HepG2 (cell line): ENCODE results near the gene DTYMK. TPM values are rescaled to one million over a fixed set of nuclear protein-coding genes. Genes with fewer than 3 reads are reported as not detected.

Source experiments
- AFF4 ChIP-seq: sonication (generic); formaldehyde crosslinking; IDR thresholded peaks from 2 replicates; pipeline ENCODE4 v1.4.0; 2020; ENCODE audit warnings: missing genetic modification reagents
- AGO1 ChIP-seq: fragments of 200-400 bp; formaldehyde crosslinking; IDR thresholded peaks from 2 replicates; pipeline ENCODE4 v1.6.1; 2017; ENCODE audit warnings: mild to moderate bottlenecking, low read depth, low read length, moderate library complexity; ENCODE audit not compliant: poor library complexity, severe bottlenecking
- AKAP8 ChIP-seq: sonication (generic); formaldehyde crosslinking; IDR thresholded peaks from 2 replicates; pipeline ENCODE4 v1.5.1; 2020; ENCODE audit warnings: mild to moderate bottlenecking, missing genetic modification reagents
- CREBL2 ChIP-seq: sonication (generic); formaldehyde crosslinking; IDR thresholded peaks from 2 replicates; pipeline ENCODE4 v1.8.1; 2023; ENCODE audit warnings: missing genetic modification reagents, mild to moderate bottlenecking, borderline replicate concordance
- DR1 ChIP-seq: sonication (generic); formaldehyde crosslinking; IDR thresholded peaks from 2 replicates; pipeline ENCODE4 v1.8.0; 2021; ENCODE audit warnings: mild to moderate bottlenecking, missing genetic modification reagents, inconsistent platforms
- E2F5 ChIP-seq: sonication (generic); formaldehyde crosslinking; conservative IDR thresholded peaks from 2 replicates; pipeline ENCODE4 v1.4.0; 2020; ENCODE audit warnings: missing genetic modification reagents
- HNF4A ChIP-seq: sonication (generic); formaldehyde crosslinking; IDR thresholded peaks from 2 replicates; pipeline ENCODE4 v1.4.0; 2020; ENCODE audit warnings: missing genetic modification reagents
- IRF9 ChIP-seq: sonication (generic); formaldehyde crosslinking; IDR thresholded peaks from 2 replicates; pipeline ENCODE4 v1.8.0; 2022; ENCODE audit warnings: missing genetic modification reagents, mild to moderate bottlenecking, borderline replicate concordance
- NR0B2 ChIP-seq: sonication (generic); formaldehyde crosslinking; IDR thresholded peaks from 2 replicates; pipeline ENCODE4 v1.4.0; 2020; ENCODE audit warnings: mild to moderate bottlenecking, missing genetic modification reagents
- PLRG1 ChIP-seq: fragments of 450-650 bp; conservative IDR thresholded peaks from 2 replicates; pipeline ENCODE4 v1.6.1; 2016
- PRPF4 ChIP-seq: fragments of 200-400 bp; formaldehyde crosslinking; IDR thresholded peaks from 2 replicates; pipeline ENCODE4 v1.6.1; 2016; ENCODE audit warnings: low read length, low read depth; ENCODE audit not compliant: poor library complexity, severe bottlenecking
- STAT6 ChIP-seq: sonication (generic); formaldehyde crosslinking; IDR thresholded peaks from 2 replicates; pipeline ENCODE4 v1.4.0; 2020; ENCODE audit warnings: missing genetic modification reagents, mild to moderate bottlenecking, borderline replicate concordance
- YEATS2 ChIP-seq: sonication (generic); formaldehyde crosslinking; IDR thresholded peaks from 2 replicates; pipeline ENCODE4 v1.4.0; 2020; ENCODE audit warnings: missing genetic modification reagents, borderline replicate concordance
- ZBTB3 ChIP-seq: sonication (generic); formaldehyde crosslinking; IDR thresholded peaks from 2 replicates; pipeline ENCODE4 v1.4.0; 2020; ENCODE audit warnings: low read depth, mild to moderate bottlenecking, moderate library complexity, missing genetic modification reagents, borderline replicate concordance
- ZBTB7B ChIP-seq: sonication (generic); formaldehyde crosslinking; IDR thresholded peaks from 2 replicates; pipeline ENCODE4 v1.4.0; 2020; ENCODE audit warnings: missing genetic modification reagents
- ZNF33B ChIP-seq: sonication (generic); formaldehyde crosslinking; IDR thresholded peaks from 2 replicates; pipeline ENCODE4 v1.5.1; 2020; ENCODE audit warnings: mild to moderate bottlenecking, missing genetic modification reagents
- ZNF367 ChIP-seq: sonication (generic); formaldehyde crosslinking; IDR thresholded peaks from 2 replicates; pipeline ENCODE4 v1.4.0; 2020; ENCODE audit warnings: missing genetic modification reagents, borderline replicate concordance
- ZNF383 ChIP-seq: sonication (generic); formaldehyde crosslinking; IDR thresholded peaks from 2 replicates; pipeline ENCODE4 v1.4.0; 2020; ENCODE audit warnings: missing genetic modification reagents, mild to moderate bottlenecking, borderline replicate concordance
- polyA plus RNA-seq, 8 experiments: library from polyadenylated mRNA; depleted of rRNA in 3 of 8; stranded (reverse) in 7 of 8; unstranded in 1 of 8; fragments of >200 nt; fragmentation: Illumina TruSeq in 4 of 8; extraction: Trizol in 4 of 8; gene quantifications; 2 replicates each; pipeline versions ENCODE4 v1.2.1 to v1.2.3, GENCODE V29; 2011 to 2016; ENCODE audit warnings: low read depth in 4 of 8, missing spikeins in 1 of 8, mixed read lengths in 1 of 8; ENCODE audit not compliant: insufficient read depth in 1 of 8
- total RNA-seq, 5 experiments: library from RNA; depleted of rRNA; stranded (reverse); fragments of >200 nt; fragmentation: Illumina TruSeq; extraction: Trizol; gene quantifications; 2 replicates each; pipeline ENCODE4 v1.2.3, GENCODE V29; 2016; ENCODE audit warnings: low read depth in 1 of 5

The DTYMK gene
- total and polyA plus RNA-seq, 2 of the 13 experiments (the other 11 are each of a cell fraction or from before 2014, with no cell fraction given), result 57.5 to 134 TPM

- TF ChIP-seq NR0B2 (CRISPR knock-in tag) (no peak; the same call in 1 of the 2 replicates), IRF9 (CRISPR knock-in tag) (peak; percentile 87; the same call in 1 of the 2 replicates), PLRG1 (no peak), YEATS2 (CRISPR knock-in tag) (peak; percentile 90), HNF4A (CRISPR knock-in tag) (no peak), DR1 (no peak), AGO1 (peak; percentile 27), AFF4 (0 out of 2 replicates have a peak, but pooled peaks have one; percentile 49), STAT6 (CRISPR knock-in tag) (peak; percentile 64; the same call in 1 of the 2 replicates), ZNF367 (CRISPR knock-in tag) (no peak; the same call in 1 of the 2 replicates), AKAP8 (peak; percentile 89; the same call in 1 of the 2 replicates), CREBL2 (CRISPR knock-in tag) (0 out of 2 replicates have a peak, but pooled peaks have one; percentile 18), PRPF4 (no peak), ZBTB7B (CRISPR knock-in tag) (peak; percentile 83), ZNF383 (CRISPR knock-in tag) (peak; percentile 56; the same call in 1 of the 2 replicates), ZBTB3 (CRISPR knock-in tag) (no peak), ZNF33B (0 out of 2 replicates have a peak, but pooled peaks have one; percentile 35), E2F5 (CRISPR knock-in tag) (0 out of 2 replicates have a peak, but pooled peaks have one; percentile 43)
Observed at GRCh38 chr2:241637018-241637794, 49.4 kb downstream of the DTYMK start, which contains the start of the genes ATG4B and THAP4 (continued).
